ENCODE results near the gene GLE1. TPM values are rescaled to one million over a fixed set of nuclear protein-coding genes. Genes with fewer than 3 reads are reported as not detected.

The GLE1 gene
- total RNA-seq, 2 experiments from 2014 or later, result 8.0 to 8.4 TPM

DNA sequence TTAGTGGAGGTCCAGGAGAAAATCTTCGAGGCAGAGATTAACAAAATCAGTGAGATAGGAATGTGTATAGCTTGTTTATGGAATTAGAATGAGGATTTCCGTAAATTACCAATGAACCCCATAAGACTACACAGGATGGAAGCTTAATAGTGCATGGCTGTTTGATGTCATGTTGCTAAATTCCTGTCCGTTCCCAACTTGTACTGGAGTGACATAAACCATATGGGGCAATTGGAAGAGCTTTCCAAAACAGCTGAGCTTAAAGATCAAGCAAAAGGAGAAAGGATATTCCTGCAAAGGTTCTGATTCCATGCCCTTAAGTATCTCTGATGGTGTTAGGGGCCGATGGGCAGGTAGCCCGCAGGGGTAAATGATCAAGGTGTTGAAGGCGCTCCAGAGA lies 17.4 kb downstream of the GLE1 start:
- Mint-ChIP-seq H3K4me3 (no peak overlapping the region), H3K27ac (no peak overlapping the region), H3K9me3 (no peaks in the 10 kb centered on the region), H3K27me3 (no peaks in the 10 kb centered on the region), H3K36me3 (ENCODE audit: low read depth) (peaks cover 91% of the 10 kb centered on the region), H3K4me1 (ENCODE audit: low read depth) (no peaks in the 10 kb centered on the region)
- intact Hi-C loops (cut with DNase I, micrococcal nuclease), result no loop called here
- CTCF ChIA-PET, result no interaction called here
- DNase-seq (no peak), ATAC-seq (ENCODE audit: poor library complexity) (no peak)
- Histone ChIP-seq H3K4me3 (ENCODE audit: low read length) (no peak overlapping the region), H3K36me3 (ENCODE audit: insufficient read depth, low read length) (peaks cover 76% of the 10 kb centered on the region), H3K27me3 (ENCODE audit: control insufficient read depth in 1 of 2, insufficient read depth in 2 of 2, low read length in 2 of 2) (no peaks in the 10 kb centered on the region), H3K27ac (ENCODE audit: low read depth in 1 of 2, low read length in 2 of 2) (no peak overlapping the region), H3K9me3 (ENCODE audit: control insufficient read depth in 1 of 2, insufficient read depth in 1 of 2, low read length in 2 of 2) (no peaks in the 10 kb centered on the region), H3K4me1 (ENCODE audit: insufficient read depth, low read length) (no peaks in the 10 kb centered on the region)
- TF ChIP-seq CTCF (IDR thresholded peaks at IDR 0.05), result no peak
- POLR2A ChIA-PET, result interaction anchor here (0.5 to 1.2 kb wide), 2 partner anchors 17 to 355 kb away, joined by 3 read pairs; no protein-coding TSS in a partner anchor

DNA sequence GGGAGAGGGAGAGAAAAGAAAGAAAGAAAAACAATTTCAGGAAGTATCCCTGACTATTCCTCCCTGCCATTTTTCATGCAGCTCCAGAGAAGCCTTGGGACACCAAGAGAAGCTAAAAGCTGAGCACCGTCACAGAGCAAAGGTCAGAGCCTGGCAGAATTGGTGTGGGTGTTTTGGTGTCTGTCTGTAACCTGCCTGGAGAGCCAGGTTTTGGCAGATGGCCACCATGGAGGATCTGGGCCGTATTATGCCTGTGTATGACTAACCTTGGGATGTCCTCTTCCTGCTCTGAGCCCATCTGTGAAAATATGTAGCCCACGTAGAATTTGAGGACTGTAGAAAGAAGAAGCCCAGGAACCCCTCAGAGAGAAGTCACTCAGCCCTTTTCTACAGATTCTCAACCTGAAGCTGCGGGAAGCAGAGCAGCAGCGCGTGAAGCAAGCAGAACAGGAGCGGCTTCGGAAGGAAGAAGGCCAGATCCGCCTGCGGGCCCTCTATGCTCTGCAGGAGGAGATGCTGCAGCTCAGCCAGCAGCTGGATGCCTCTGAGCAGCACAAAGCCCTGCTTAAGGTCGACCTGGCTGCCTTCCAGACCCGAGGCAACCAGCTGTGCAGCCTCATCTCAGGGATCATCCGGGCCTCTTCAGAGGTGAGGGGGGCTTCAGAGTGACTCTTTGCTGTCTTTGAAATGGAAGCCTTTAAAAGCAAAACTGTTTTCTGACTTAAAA lies 18.8 kb downstream of the GLE1 start:
- Mint-ChIP-seq H3K36me3 (ENCODE audit: low read depth) (peaks cover 90% of the 10 kb centered on the region), H3K4me1 (ENCODE audit: low read depth) (no peaks in the 10 kb centered on the region), H3K4me3 (no peak overlapping the region), H3K9me3 (no peaks in the 10 kb centered on the region), H3K27ac (peak overlapping the region; percentile 40), H3K27me3 (no peaks in the 10 kb centered on the region)
- no peak overlapping the region for H3K4me3 ChIP-seq (ENCODE audit: low read length)
- H3K27ac ChIP-seq (ENCODE audit: low read depth in 1 of 2, low read length in 2 of 2), result no peak overlapping the region
- POLR2A ChIA-PET, result interaction anchor here (0.7 kb wide), 1 partner anchor 9 kb away, joined by 3 read pairs; no protein-coding TSS in a partner anchor
- H3K4me1 ChIP-seq (ENCODE audit: insufficient read depth, low read length), result no peaks in the 10 kb centered on the region
- intact Hi-C loops (cut with DNase I, micrococcal nuclease), result no loop called here
- no peak for ATAC-seq (ENCODE audit: poor library complexity)
- DNase-seq, result no peak
- no peaks in the 10 kb centered on the region for H3K9me3 ChIP-seq (ENCODE audit: control insufficient read depth in 1 of 2, insufficient read depth in 1 of 2, low read length in 2 of 2)
- TF ChIP-seq CTCF (IDR thresholded peaks at IDR 0.05), result no peak
- H3K36me3 ChIP-seq (ENCODE audit: insufficient read depth, low read length), result peaks cover 72% of the 10 kb centered on the region
- H3K27me3 ChIP-seq (ENCODE audit: control insufficient read depth in 1 of 2, insufficient read depth in 2 of 2, low read length in 2 of 2), result no peaks in the 10 kb centered on the region
- CTCF ChIA-PET, result no interaction called here

GRCh38 chr9:128526720-128527119 lies 22.2 kb downstream of the GLE1 start:
- no peaks in the 10 kb centered on the region for H3K4me1 ChIP-seq (ENCODE audit: insufficient read depth, low read length)
- TF ChIP-seq CTCF (IDR thresholded peaks at IDR 0.05), result no peak
- no peak overlapping the region for H3K27ac ChIP-seq (ENCODE audit: low read depth in 1 of 2, low read length in 2 of 2)
- H3K4me3 ChIP-seq (ENCODE audit: low read length), result no peak overlapping the region
- H3K27me3 Mint-ChIP-seq, result no peaks in the 10 kb centered on the region
- no peaks in the 10 kb centered on the region for H3K9me3 ChIP-seq (ENCODE audit: control insufficient read depth in 1 of 2, insufficient read depth in 1 of 2, low read length in 2 of 2)
- CTCF ChIA-PET, result no interaction called here
- H3K36me3 Mint-ChIP-seq (ENCODE audit: low read depth), result peaks cover 84% of the 10 kb centered on the region
- ATAC-seq (ENCODE audit: poor library complexity) (no peak), DNase-seq (no peak)
- no peaks in the 10 kb centered on the region for H3K4me1 Mint-ChIP-seq (ENCODE audit: low read depth)
- H3K4me3 Mint-ChIP-seq, result no peak overlapping the region
- no peaks in the 10 kb centered on the region for H3K9me3 Mint-ChIP-seq
- H3K27ac Mint-ChIP-seq, result no peak overlapping the region
- intact Hi-C loops (cut with DNase I, micrococcal nuclease), result no loop called here
- no peaks in the 10 kb centered on the region for H3K27me3 ChIP-seq (ENCODE audit: control insufficient read depth in 1 of 2, insufficient read depth in 2 of 2, low read length in 2 of 2)
- POLR2A ChIA-PET, result interaction anchor here (1.3 kb wide), 1 partner anchor 26 kb away, joined by 5 read pairs; the partner anchor contains the start of gene SPTAN1
- H3K36me3 ChIP-seq (ENCODE audit: insufficient read depth, low read length), result peaks cover 80% of the 10 kb centered on the region

All from CD4-positive, alpha-beta T cell (primary cell).